Smooth muscle cell of bladder (primary cell): ENCODE data around the gene ART3. TPM values are rescaled to one million over a fixed set of nuclear protein-coding genes. Genes with fewer than 3 reads are reported as not detected.

Experiments
- total RNA-seq: library from RNA; depleted of rRNA; stranded (reverse); fragments of >200 nt; gene quantifications from 2 replicates; pipeline ENCODE4 v1.2.3, GENCODE V29; 2014

ART3 gene, protein sequence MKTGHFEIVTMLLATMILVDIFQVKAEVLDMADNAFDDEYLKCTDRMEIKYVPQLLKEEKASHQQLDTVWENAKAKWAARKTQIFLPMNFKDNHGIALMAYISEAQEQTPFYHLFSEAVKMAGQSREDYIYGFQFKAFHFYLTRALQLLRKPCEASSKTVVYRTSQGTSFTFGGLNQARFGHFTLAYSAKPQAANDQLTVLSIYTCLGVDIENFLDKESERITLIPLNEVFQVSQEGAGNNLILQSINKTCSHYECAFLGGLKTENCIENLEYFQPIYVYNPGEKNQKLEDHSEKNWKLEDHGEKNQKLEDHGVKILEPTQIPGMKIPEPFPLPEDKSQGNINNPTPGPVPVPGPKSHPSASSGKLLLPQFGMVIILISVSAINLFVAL
- 0.09 and 0.28 TPM in 2 replicates for total RNA-seq

DNA sequence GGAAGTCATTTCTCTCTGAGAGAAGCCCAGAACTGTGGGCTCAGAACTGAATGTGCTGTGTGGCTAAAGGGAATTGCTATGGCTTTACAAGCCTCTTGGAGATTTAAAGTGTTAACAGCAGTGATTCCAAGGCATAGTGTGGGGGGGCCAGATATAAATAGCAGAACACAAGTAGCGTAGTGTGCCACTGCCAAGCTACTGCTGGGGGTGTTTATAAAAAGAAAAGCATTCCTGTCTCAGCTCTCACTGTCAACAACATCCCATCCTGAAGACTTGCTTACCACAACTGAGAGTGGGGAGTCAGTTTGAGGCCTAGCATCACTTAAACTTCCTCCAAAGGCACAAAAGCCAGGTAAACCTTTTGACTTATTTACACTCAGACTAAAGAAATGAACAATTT lies at the start of gene ART3:
TSS of gene ART3 (plus strand) at position 242 of the 400 bp plus-strand sequence. CDS start 1,181 bp downstream, outside the sequence.

DNA sequence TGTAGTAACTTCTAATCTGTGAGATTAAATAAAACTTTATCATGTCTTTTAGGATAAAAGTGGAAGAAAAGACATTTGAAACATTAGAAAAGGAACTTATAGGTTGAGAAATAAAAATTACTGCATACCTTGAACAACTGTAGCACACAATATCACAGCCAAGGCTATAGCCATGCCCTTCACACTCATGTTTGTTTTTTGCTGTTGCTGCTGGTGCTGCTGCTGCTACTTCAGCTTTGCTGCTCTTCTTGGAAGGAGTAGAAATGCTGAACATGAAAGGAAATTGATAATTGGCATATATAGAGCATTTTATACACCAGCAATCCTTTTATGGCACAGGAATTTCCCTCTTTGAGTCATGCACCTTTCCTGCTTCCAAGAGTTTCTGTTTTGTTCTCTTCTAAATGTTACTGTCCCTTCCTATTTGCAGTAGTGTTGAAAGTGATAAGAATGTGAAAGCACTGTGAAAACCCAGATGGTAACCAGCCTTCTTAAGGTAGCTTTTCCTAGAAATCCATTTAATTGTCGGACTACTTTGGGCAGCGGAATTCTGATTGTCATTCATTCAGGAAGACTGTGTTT lies 38.6 kb upstream of the ART3 start, which contains the start of gene CXCL11:
TSS of gene CXCL11 (minus strand) at position 272 of the 582 bp plus-strand sequence. CDS start at position 189, 83 bp downstream.

DNA sequence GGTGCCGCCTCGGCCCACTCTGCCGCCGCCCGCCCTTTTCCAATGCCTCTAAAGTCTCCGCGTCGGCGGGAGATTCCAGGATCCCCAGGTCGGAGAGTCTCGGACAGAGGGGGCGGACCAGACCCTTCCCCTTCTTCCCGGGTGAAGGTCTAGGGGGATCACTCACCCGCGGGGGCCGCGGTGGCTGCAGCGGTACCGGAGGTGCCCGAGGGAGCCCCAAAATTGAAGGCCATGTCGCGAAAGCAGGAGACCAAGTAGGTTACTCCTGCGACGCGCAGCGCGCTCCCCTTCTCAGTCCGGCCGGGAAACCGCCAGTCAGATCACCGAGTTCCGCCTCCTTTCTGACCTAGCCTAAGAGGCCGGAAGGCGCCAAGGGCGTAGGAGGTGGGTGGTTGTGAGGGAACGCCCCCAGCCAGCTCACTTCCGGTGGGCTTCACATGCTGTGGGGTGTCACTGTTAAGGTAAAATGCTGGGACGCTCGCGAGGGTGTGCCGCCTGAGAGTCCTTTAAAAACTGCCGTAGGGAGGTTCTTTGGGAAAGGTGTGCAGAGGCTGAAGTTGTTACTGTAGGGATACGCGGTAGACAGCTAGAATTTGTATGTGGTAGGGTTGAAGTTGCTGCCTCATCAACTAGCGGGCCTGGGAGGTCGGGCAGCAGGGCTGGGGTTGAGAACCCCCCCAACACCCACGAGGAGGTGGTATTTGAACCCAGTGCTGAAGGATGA lies 73.8 kb downstream of the ART3 start, which contains the start of gene NUP54:
TSS of gene NUP54 (minus strand) at position 256 of the 724 bp plus-strand sequence. CDS start at position 233, 23 bp downstream.

Other genes with a start within 250 kb of the ART3 start
- gene PPEF2, start 172.3 kb upstream of the ART3 start, total RNA-seq, result not detected in 2 replicates
- 33.0 and 41.0 TPM in 2 replicates for gene NAAA, start 133.7 kb upstream of the ART3 start, total RNA-seq
- gene SDAD1, start 83.8 kb upstream of the ART3 start, total RNA-seq, result 21.0 and 26.6 TPM in 2 replicates
- gene CXCL9, start 67.2 kb upstream of the ART3 start, total RNA-seq, result under 0.01 TPM in 1 of 2 replicates, not detected in the other
- 0.09 and 0.28 TPM in 2 replicates for gene CXCL10, start 51.2 kb upstream of the ART3 start, total RNA-seq
- gene CXCL11, start 38.6 kb upstream of the ART3 start, total RNA-seq, result 0.14 TPM in 1 of 2 replicates, not detected in the other
- gene NUP54, start 73.7 kb downstream of the ART3 start, total RNA-seq, result 44.4 and 57.5 TPM in 2 replicates
- gene SCARB2, start 139.1 kb downstream of the ART3 start, total RNA-seq, result 315 and 349 TPM in 2 replicates
- 0.28 and 1.4 TPM in 2 replicates for gene FAM47E, start 177.0 kb downstream of the ART3 start, total RNA-seq
- gene STBD1, start 232.0 kb downstream of the ART3 start, total RNA-seq, result 7.0 and 10.9 TPM in 2 replicates